Lower leg skin (tissue), 3 donors: ENCODE measurements around the gene TBCD.

ENCODE experiments used
- POLR2A ChIP-seq, 2 donors: fragments of 450-650 bp; IDR thresholded peaks; one replicate each; pipeline ENCODE4 v1.6.1; 2016 to 2017; ENCODE audit warnings: antibody characterized with exemption in 2 of 2, mild to moderate bottlenecking in 1 of 2, moderate library complexity in 1 of 2
- TF ChIP-seq, protein P1 (sequence below), 3 donors: fragments of 450-650 bp; IDR thresholded peaks; one replicate each; pipeline ENCODE4 v1.5.1; 2016; ENCODE audit warnings: antibody characterized with exemption in 3 of 3, mild to moderate bottlenecking in 3 of 3, moderate library complexity in 2 of 3

GRCh38 chr17:82950525-82951102 lies 198.7 kb downstream of the TBCD start:
- TF ChIP-seq, protein P1, sequence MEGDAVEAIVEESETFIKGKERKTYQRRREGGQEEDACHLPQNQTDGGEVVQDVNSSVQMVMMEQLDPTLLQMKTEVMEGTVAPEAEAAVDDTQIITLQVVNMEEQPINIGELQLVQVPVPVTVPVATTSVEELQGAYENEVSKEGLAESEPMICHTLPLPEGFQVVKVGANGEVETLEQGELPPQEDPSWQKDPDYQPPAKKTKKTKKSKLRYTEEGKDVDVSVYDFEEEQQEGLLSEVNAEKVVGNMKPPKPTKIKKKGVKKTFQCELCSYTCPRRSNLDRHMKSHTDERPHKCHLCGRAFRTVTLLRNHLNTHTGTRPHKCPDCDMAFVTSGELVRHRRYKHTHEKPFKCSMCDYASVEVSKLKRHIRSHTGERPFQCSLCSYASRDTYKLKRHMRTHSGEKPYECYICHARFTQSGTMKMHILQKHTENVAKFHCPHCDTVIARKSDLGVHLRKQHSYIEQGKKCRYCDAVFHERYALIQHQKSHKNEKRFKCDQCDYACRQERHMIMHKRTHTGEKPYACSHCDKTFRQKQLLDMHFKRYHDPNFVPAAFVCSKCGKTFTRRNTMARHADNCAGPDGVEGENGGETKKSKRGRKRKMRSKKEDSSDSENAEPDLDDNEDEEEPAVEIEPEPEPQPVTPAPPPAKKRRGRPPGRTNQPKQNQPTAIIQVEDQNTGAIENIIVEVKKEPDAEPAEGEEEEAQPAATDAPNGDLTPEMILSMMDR (IDR thresholded peaks at IDR 0.05) = no peak
- TF ChIP-seq POLR2A (IDR thresholded peaks at IDR 0.05) = no peak
